ENCODE results near the gene IGF1R. TPM values are rescaled to one million over a fixed set of nuclear protein-coding genes. Genes with fewer than 3 reads are reported as not detected.

The IGF1R gene
- total and polyA plus RNA-seq, 7 donors: 1.2 to 130 (median 39.6) TPM

DNA sequence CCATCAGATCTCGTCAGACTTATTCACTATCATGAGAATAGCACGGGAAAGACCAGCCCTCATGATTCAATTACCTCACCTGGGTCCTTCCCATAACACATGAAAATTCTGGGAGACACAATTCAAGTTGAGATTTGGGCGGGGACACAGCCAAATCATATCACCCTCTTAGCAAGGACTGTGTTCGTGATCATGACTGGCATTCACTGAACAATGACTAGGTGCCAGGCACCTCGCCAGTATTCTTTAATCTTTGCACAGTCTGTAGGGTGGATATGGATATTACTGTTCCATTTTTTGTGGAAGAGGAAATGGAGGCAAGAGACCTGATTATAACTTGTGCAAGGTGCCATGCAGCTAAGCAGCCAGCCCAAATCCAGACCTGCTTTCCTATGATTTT, 77.5 kb downstream of the IGF1R start:
- H3K36me3 ChIP-seq: no peaks in the 10 kb centered on the region
- intact Hi-C loops (cut with DNase I): loop anchor here (5.0 kb wide), 1 partner anchor 74 kb away; no protein-coding TSS in a partner anchor
- H3K27me3 ChIP-seq: no peaks in the 10 kb centered on the region
- H3K4me1 ChIP-seq: peaks cover 0 to 77% (median 71%) of the 10 kb centered on the region in 4 donors
- TF ChIP-seq POLR2A (IDR thresholded peaks at IDR 0.05) (no peak), EP300 (IDR thresholded peaks at IDR 0.05) (no peak), POLR2AphosphoS5 (IDR thresholded peaks at IDR 0.05) (no peak)
- TF ChIP-seq, protein P1, sequence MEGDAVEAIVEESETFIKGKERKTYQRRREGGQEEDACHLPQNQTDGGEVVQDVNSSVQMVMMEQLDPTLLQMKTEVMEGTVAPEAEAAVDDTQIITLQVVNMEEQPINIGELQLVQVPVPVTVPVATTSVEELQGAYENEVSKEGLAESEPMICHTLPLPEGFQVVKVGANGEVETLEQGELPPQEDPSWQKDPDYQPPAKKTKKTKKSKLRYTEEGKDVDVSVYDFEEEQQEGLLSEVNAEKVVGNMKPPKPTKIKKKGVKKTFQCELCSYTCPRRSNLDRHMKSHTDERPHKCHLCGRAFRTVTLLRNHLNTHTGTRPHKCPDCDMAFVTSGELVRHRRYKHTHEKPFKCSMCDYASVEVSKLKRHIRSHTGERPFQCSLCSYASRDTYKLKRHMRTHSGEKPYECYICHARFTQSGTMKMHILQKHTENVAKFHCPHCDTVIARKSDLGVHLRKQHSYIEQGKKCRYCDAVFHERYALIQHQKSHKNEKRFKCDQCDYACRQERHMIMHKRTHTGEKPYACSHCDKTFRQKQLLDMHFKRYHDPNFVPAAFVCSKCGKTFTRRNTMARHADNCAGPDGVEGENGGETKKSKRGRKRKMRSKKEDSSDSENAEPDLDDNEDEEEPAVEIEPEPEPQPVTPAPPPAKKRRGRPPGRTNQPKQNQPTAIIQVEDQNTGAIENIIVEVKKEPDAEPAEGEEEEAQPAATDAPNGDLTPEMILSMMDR (IDR thresholded peaks at IDR 0.05): no peak
- WGBS, 2 donors: 55 to 87% methylated on average over 5 of the region's 5 CpGs
- H3K4me3 ChIP-seq: no peak overlapping the region
- no peaks in the 10 kb centered on the region for H3K9me3 ChIP-seq
- no peak for DNase-seq
- peak overlapping the region in 2 of 4 donors; percentile 88 to 95 for H3K27ac ChIP-seq

DNA sequence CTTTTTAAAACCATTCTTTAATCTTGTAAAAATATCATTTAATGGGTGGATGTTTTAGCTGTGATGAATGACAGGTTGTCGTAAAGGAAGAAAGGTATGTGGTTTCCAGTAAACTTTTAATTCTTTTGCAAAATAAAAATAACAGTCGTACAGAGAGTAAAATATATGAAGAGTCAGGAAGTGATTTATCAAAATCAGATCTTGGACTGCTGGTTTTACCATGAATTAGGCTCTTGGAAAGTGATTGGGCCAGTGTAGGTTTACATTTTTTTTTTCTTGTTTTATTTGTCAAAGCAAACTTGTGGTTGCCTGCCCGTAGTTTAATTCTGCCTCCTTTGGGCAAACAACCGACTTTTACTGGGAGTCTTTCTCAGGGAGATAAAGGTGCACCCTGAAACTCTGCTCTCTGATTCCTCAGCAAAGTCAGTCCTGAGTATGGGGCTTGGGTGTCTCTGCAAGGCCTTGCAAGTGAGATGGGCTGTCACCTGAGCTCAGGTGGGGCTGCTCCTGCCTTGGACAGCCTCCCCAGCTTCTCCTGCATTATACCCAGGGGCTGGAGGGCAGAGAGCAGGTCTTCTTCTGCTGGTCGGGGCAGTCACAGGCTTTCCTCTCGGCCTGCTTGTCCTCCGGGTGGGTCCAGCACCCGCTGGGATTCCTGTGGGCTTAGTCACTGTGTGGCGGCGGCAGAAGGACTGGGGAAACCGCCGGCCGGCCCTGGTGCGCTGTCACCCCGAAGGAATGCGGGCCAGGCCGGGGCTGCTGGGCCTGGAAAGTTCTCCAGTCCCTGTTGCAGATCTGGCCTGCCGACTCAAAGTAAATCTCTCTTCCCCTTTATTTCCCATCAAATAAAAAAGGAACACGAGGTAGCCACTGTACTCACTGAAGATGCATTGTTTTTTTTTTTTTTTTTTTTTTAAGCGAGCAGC, 79.0 kb downstream of the IGF1R start:
- Histone ChIP-seq H3K9me3 (no peaks in the 10 kb centered on the region), H3K4me1 (peaks cover 0 to 77% (median 73%) of the 10 kb centered on the region in 4 donors), H3K27me3 (no peaks in the 10 kb centered on the region), H3K27ac (peak overlapping the region; percentile 88 to 95 (median 90)), H3K36me3 (no peaks in the 10 kb centered on the region), H3K4me3 (no peak overlapping the region)
- WGBS, 2 donors: 16 to 44% methylated on average over 20 of the region's 20 CpGs
- intact Hi-C loops (cut with DNase I): loop anchor here (5.0 kb wide), 1 partner anchor 75 kb away; no protein-coding TSS in a partner anchor
- DNase-seq: peak; percentile 97
- no peak for TF ChIP-seq POLR2A (IDR thresholded peaks at IDR 0.05)
- TF ChIP-seq POLR2AphosphoS5 (IDR thresholded peaks at IDR 0.05): peak in 3 of 4 donors; percentile 44 to 76 (median 62)
- TF ChIP-seq EP300 (IDR thresholded peaks at IDR 0.05): peak in 1 of 4 donors; percentile 75
- TF ChIP-seq, protein P1 (IDR thresholded peaks at IDR 0.05): no peak

DNA sequence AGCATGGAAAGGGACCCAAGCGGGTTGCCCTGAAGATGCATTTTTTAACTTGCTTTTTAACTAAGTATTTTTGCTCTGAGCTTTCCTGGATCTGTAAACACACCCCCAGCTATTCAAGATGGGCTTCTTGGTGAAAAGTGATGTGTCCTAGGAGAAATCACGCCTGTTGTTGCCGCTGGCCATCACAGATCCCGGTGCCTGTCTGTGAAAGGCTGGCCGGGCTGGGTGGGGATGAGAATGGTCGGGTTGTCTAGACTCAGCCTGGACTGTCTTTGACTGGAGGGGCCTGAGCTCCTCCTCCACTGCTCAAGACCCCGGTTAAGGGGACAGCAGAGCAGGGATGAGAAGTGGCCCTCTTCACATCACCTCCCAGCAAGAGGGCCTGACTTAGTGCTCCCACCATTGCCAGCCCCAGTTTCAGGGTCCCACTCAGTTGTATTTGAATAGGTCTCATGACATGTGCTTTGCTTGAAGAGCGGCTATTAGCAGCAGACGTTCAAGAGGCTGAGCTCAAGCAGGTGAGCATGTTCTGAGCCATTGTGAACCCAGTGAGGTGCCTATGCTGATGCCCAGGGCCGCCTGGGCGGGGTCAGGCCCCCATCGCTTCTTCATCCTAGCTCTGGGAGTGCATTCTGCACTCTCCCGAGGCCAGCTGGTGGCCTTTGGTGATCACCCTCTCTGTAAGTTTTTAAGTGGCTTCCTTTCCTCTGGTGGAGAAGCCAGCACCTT, 79.9 kb downstream of the IGF1R start:
- Histone ChIP-seq H3K36me3 (no peaks in the 10 kb centered on the region), H3K27me3 (no peaks in the 10 kb centered on the region), H3K9me3 (no peaks in the 10 kb centered on the region), H3K4me1 (peaks cover 0 to 77% (median 69%) of the 10 kb centered on the region in 4 donors), H3K27ac (peak overlapping the region; percentile 88 to 95 (median 90)), H3K4me3 (no peak overlapping the region)
- intact Hi-C loops (cut with DNase I): loop anchor here (5.0 kb wide), 1 partner anchor 76 kb away; no protein-coding TSS in a partner anchor
- TF ChIP-seq EP300 (IDR thresholded peaks at IDR 0.05) (no peak), POLR2AphosphoS5 (IDR thresholded peaks at IDR 0.05) (no peak), POLR2A (IDR thresholded peaks at IDR 0.05) (no peak)
- TF ChIP-seq, protein P1 (IDR thresholded peaks at IDR 0.05): no peak
- 84% methylated on average over 13 of the region's 13 CpGs for WGBS, 2 donors
- DNase-seq: no peak

DNA sequence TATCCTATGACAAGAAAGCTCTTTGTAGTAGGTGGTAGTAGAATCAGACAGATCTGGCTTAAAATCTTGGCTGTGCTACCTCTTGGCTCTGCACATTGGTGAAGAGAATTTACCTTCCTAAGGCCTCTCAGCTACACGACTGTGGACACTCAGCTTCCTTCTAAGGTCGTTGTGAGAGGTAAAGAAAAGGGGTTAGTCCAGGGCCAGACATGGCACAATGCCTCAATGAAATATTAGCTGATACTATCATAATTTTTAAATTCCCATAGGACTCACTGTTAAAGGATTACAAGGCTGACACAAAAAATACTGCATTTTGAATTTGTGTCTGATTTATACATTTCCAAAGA, 80.4 kb downstream of the IGF1R start:
- H3K4me1 ChIP-seq: peaks cover 0 to 77% (median 68%) of the 10 kb centered on the region in 4 donors
- H3K27ac ChIP-seq: peak overlapping the region; percentile 88 to 95 (median 90)
- H3K27me3 ChIP-seq: no peaks in the 10 kb centered on the region
- TF ChIP-seq, protein P1 (IDR thresholded peaks at IDR 0.05): no peak
- 48 to 57% methylated on average over 2 of the region's 2 CpGs for WGBS, 2 donors
- intact Hi-C loops (cut with DNase I): loop anchor here (5.0 kb wide), 1 partner anchor 76 kb away; no protein-coding TSS in a partner anchor
- no peaks in the 10 kb centered on the region for H3K36me3 ChIP-seq
- H3K4me3 ChIP-seq: no peak overlapping the region
- no peaks in the 10 kb centered on the region for H3K9me3 ChIP-seq
- no peak for DNase-seq
